Effector memory CD8-positive, alpha-beta T cell (primary cell): Measurements from ENCODE around the gene LCN10.

Experiments used
- ATAC-seq: fragments of 150-1000 bp; cut with Tn5 transposase; replicated peaks from 2 replicates; pipeline ENCODE4 v1.10.0; 2021; ENCODE audit warnings: mild to moderate bottlenecking, moderate library complexity
- DNase-seq, 3 experiments: peaks; one replicate each; pipeline ENCODE4 v3.0.0; 2021
- H3K27ac Mint-ChIP-seq, 2 donors: one replicate each; pipeline ENCODE4 v1.8.0; 2022; ENCODE audit warnings: mild to moderate bottlenecking in 2 of 2, mixed read lengths in 2 of 2, moderate library complexity in 2 of 2
- H3K27me3 Mint-ChIP-seq, 2 donors: one replicate each; pipeline ENCODE4 v1.8.0; 2022; ENCODE audit warnings: mixed read lengths in 2 of 2
- H3K36me3 Mint-ChIP-seq: one replicate; pipeline ENCODE4 v1.8.0; 2022; ENCODE audit warnings: mild to moderate bottlenecking, moderate library complexity, mixed read lengths; ENCODE audit not compliant: insufficient read depth
- H3K4me1 Mint-ChIP-seq, 2 donors: one replicate each; pipeline ENCODE4 v1.8.0; 2022; ENCODE audit warnings: low read depth in 2 of 2, mixed read lengths in 2 of 2
- H3K4me3 Mint-ChIP-seq, 2 donors: one replicate each; pipeline ENCODE4 v1.8.0; 2022; ENCODE audit warnings: mild to moderate bottlenecking in 2 of 2, mixed read lengths in 2 of 2, moderate library complexity in 2 of 2
- H3K9me3 Mint-ChIP-seq, 2 donors: one replicate each; pipeline ENCODE4 v1.8.0; 2022; ENCODE audit warnings: mixed read lengths in 2 of 2

Gene LCN10

DNA sequence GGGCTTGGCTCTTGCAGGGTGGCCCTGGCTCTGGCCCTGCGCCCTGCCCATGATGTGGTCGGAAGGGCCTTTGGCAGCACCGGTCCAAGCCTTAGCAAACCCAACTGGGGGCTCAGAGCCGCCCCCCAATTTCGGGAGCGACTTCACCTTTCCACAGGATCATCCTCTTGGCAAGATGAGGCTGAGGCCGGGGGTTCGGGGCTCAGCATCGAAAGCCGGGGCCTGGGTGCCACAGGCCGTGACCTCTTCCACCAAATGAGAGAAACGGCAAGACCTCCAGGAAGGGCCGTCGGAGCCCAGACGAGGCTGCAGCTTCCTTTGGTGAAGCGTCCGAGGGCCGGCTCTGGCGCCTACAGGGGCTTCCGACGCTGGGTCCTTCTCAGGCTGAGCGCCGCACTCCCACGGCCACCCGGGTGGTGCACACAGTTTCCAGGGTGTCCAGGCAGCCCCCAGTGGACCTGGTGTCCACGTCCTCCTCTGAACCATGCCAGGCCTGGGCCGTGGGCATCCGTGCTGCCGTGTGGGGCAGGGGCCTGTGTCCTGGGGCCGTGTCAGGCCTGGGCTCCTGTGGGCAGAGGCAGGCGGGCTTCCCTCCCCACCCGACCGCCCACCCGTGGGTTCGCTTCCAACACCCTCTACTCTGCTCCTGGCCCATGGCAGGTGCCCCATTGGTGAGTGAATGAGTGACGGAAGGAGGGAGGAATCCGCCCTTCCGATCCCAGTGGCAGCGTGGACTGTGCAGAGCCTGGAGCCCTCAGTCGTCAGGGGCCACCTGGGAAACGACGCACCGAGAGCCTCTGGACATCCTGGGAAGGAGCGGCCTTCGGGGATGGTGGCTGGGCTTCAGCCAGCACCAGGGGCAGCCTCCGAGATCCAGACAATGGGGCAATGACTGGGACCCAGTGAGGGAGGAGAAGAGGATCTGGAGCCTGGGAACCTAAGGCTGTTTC lies 50.3 kb downstream of the LCN10 start:
- peaks cover 5 to 9% of the 10 kb centered on the region in 2 donors for H3K27me3 Mint-ChIP-seq
- H3K4me1 Mint-ChIP-seq: peaks cover 0 to 18% of the 10 kb centered on the region in 2 donors
- ATAC-seq: no peak
- no peaks in the 10 kb centered on the region for H3K36me3 Mint-ChIP-seq
- H3K9me3 Mint-ChIP-seq: no peaks in the 10 kb centered on the region
- H3K27ac Mint-ChIP-seq: no peak overlapping the region
- no peak for DNase-seq
- no peak overlapping the region for H3K4me3 Mint-ChIP-seq

DNA sequence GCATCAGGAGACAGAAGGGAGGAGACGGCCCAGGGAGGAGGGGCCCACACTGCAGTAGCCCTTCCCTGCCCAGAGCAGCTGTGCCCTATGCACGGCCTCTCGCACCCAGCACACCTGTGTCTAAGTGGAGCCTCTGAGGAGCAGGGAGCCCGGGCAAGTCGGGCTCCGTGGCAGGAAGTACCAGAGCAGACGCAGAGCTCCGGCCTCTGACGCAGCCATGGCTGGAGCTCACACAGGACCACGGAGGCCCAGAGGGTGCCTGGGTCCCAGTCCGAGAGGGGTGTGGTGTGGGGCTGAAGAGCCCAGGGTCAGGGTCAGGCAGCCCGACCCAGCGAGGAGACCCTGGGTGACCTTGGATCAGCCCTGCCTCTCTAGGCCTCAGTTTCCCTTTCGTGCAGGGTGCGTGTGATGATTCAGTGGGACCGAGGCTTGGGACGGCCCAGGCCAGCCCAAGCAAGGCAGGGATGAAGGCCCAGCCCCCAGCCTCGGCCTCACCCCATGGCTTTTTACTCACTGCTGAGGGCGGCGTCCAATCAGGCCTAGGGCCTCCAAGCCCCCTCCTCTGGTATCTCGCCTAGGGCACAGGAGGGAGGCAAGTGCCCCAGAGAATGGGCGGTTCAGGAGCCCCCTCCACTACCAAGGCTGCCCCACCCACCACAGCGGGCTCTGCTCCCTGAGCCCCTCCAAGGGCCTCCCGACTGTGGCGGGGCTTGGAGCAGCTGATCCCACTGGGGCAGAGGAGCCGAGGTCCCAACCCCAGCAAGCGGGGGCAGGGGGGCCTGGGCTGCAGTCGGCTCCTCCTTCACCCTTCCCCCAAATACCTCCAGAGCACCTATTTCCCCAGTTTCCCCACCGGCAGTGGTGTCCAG lies 51.2 kb downstream of the LCN10 start:
- ATAC-seq: no peak
- DNase-seq: no peak
- H3K4me3 Mint-ChIP-seq: no peak overlapping the region
- H3K9me3 Mint-ChIP-seq: no peaks in the 10 kb centered on the region
- no peaks in the 10 kb centered on the region for H3K36me3 Mint-ChIP-seq
- H3K27ac Mint-ChIP-seq: no peak overlapping the region
- peaks cover 0 to 9% of the 10 kb centered on the region in 2 donors for H3K27me3 Mint-ChIP-seq
- H3K4me1 Mint-ChIP-seq: peaks cover 0 to 13% of the 10 kb centered on the region in 2 donors

DNA sequence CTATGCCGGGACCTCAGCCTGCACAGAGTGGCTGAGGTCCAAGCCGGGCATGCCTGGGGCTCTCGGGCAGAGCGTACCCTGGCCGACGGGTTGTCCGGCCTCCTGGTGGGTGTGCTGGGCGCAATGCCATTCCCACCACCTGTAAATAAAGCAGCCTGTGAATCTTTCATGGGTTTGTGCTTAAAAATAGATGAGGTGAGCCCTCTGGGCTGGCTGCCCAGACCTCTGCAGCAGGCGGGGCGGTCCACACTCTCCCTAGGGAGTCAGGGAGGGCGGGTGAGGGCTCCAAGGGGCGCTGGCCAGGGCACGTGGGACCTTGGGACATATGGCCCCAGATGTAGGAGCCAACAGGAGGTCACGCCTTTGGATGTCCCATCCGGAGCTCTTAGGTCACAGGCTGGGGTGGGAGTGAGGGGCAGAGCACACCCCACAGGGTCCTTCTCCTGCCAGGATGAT lies 51.9 kb downstream of the LCN10 start:
- Mint-ChIP-seq H3K4me1 (peaks cover 3 to 10% of the 10 kb centered on the region in 2 donors), H3K36me3 (no peaks in the 10 kb centered on the region), H3K4me3 (no peak overlapping the region), H3K27ac (no peak overlapping the region), H3K27me3 (peaks cover 0 to 9% of the 10 kb centered on the region in 2 donors), H3K9me3 (no peaks in the 10 kb centered on the region)
- no peak for DNase-seq
- ATAC-seq: no peak

DNA sequence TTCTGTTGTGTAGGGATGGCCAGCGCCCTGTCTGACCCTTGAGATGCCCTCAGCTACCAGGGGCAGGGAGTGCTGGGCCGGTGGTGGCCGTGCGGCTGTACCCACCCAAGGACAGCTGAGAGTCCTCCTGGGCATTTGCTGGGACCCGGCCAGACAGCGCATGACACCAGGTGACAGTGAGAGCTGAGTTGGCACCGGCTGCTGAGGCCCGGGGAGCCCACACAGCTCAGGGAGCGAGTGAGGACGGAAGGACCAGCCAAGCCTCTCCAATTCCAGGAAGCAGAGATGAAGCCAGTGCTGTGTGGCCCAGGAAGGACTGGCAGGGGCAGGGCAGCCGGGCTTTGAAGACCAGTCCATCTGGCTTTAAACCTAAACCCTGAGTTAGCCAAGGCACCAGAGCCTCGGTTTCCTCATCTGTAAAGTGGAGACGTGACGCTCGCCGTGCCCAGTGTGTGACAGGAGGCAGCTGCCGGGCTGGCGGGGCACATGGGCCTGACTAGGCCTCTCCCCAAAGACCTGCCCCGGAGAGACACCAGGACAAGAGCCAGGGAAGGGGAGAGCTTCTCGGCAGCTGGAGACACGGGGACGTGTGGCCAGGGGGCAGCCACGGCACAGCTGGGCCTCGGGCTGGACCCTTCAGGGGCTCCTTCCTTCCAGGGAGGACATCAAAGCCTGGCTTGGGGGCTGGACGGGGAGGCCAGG lies 52.5 kb downstream of the LCN10 start:
- Mint-ChIP-seq H3K27ac (no peak overlapping the region), H3K27me3 (peaks cover 0 to 9% of the 10 kb centered on the region in 2 donors), H3K36me3 (no peaks in the 10 kb centered on the region), H3K9me3 (no peaks in the 10 kb centered on the region), H3K4me1 (peaks cover 5 to 10% of the 10 kb centered on the region in 2 donors), H3K4me3 (no peak overlapping the region)
- no peak for ATAC-seq
- no peak for DNase-seq

DNA sequence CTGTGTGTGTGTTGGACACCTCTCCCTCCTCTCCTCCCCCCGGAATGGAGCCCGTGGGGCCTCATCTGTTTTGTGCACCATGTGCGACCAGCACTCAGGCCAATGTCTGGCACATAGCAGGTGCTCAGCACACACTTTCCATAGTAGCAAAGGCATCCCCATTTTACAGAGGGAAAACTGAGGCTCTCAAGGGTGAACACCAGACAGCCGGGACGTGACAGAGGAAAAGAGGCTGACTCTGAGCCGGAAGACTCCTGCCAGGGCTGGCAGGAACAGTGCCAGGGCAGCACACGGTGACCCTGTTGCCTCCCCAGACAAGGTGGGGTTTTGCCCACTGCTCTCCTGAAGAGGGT lies 53.7 kb downstream of the LCN10 start:
- peak overlapping the region in 1 of 2 donors; percentile 1 for H3K4me3 Mint-ChIP-seq
- H3K4me1 Mint-ChIP-seq: peaks cover 5 to 7% of the 10 kb centered on the region in 2 donors
- H3K27me3 Mint-ChIP-seq: peaks cover 0 to 9% of the 10 kb centered on the region in 2 donors
- H3K27ac Mint-ChIP-seq: peak overlapping the region in 1 of 2 donors; percentile 44
- no peaks in the 10 kb centered on the region for H3K36me3 Mint-ChIP-seq
- H3K9me3 Mint-ChIP-seq: no peaks in the 10 kb centered on the region
- ATAC-seq (no peak), DNase-seq (no peak)

DNA sequence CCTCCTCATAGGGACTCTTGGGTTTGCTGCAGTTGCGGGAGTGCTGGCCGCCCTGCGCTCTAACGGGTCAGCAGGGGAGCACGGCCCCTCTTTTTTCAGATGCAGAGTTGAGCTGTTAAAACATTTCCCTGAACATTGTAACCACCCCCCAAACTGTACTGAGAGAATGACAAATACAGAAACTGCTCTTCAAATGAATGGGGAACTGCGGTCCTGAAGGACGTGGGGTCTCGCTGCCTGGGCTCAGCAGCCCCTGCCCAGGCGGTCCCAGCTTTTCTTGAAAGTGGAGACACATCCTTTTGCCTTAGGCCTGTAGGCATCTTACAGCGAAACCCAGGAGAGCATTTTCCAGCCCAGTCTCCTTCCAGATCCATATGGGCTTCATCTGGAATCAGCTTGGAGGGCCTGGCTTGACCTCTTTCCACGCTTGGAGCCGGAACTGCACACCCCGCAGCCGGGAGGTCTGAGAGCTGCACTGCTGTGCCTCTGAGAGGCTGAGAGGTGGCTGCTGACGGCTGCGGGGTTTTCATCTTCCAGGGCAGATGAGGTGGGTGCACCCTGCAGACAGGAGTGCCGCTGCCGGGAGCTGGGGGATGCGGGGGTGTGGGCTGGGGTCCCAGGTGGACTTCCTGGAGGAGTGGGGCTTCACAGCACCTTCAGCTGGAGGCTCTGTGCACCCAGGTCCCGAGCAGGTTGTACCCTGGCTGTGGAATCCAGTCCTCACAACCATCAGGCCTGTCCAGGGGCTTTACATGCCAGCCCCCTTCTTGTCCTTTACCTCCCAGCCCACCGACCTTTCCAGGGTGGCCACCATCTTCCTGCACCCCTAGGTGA lies 54.2 kb downstream of the LCN10 start:
- Mint-ChIP-seq H3K4me3 (peak overlapping the region; percentile 47 to 54), H3K27ac (peak overlapping the region in 1 of 2 donors; percentile 44), H3K9me3 (no peaks in the 10 kb centered on the region), H3K4me1 (peaks cover 5 to 7% of the 10 kb centered on the region in 2 donors), H3K27me3 (peaks cover 0 to 8% of the 10 kb centered on the region in 2 donors), H3K36me3 (no peaks in the 10 kb centered on the region)
- DNase-seq (no peak), ATAC-seq (no peak)
